Prostate gland (tissue), 2 donors: ENCODE results near the gene KLHL1. TPM values are rescaled to one million over a fixed set of nuclear protein-coding genes. Genes with fewer than 3 reads are reported as not detected.

Source experiments
- DNase-seq: peaks from one replicate; pipeline ENCODE4 v3.0.0-alpha.2; 2019; ENCODE audit warnings: low spot score
- H3K27ac ChIP-seq, 2 donors: fragments of 200-600 bp; sonication (generic); 2 replicates each; pipeline ENCODE4 v1.5.1; 2017 to 2019
- H3K27me3 ChIP-seq: fragments of 200-600 bp; sonication (generic); replicated peaks from 2 replicates; pipeline ENCODE4 v1.5.1; 2019; ENCODE audit not compliant: insufficient read depth
- H3K36me3 ChIP-seq, 2 donors: fragments of 200-600 bp; sonication (generic); 1 replicate in 1 of 2; 2 replicates in 1 of 2; pipeline versions ENCODE4 v1.5.1 to v1.8.1; 2017 to 2019
- H3K4me1 ChIP-seq: fragments of 200-600 bp; sonication (generic); replicated peaks from 2 replicates; pipeline ENCODE4 v1.5.1; 2019
- H3K4me3 ChIP-seq, 2 donors: fragments of 200-600 bp; sonication (generic); 2 replicates each; pipeline ENCODE4 v1.5.1; 2017 to 2019
- H3K9me3 ChIP-seq: fragments of 200-600 bp; sonication (generic); 2 replicates; pipeline ENCODE4 v1.5.1; 2017
- POLR2A ChIP-seq: fragments of 450-650 bp; IDR thresholded peaks from one replicate; pipeline ENCODE4 v1.6.1; 2016; ENCODE audit warnings: antibody characterized with exemption, mild to moderate bottlenecking
- POLR2AphosphoS5 ChIP-seq: sonication (generic); formaldehyde crosslinking; IDR thresholded peaks from one replicate; pipeline ENCODE4 v1.6.1; 2017; ENCODE audit warnings: antibody characterized with exemption
- WGBS: methylation state at CpG from one replicate; pipeline ENCODE4 v1.1.5; 2018; 5-methylcytosine and 5-hydroxymethylcytosine counted together
- intact Hi-C: fragments of 100-400 bp; cut with DNase I; formaldehyde crosslinking; loops from one replicate; pipeline ENCODE4 v1.14.2; 2022
- total RNA-seq, 2 donors: library from RNA; depleted of rRNA; stranded (reverse); fragments of >200 nt; gene quantifications; one replicate each; pipeline ENCODE4 v1.1.0, GENCODE V29; 2016
- TF ChIP-seq, protein P1 (sequence below), 4 experiments: fragments of 200-600 bp in 2 of 4; fragments of 450-650 bp in 2 of 4; sonication (generic) in 2 of 4; IDR thresholded peaks; 1 replicate in 3 of 4; 2 replicates in 1 of 4; pipeline ENCODE4 v1.5.1; 2016 to 2019; ENCODE audit warnings: antibody characterized with exemption in 4 of 4, mild to moderate bottlenecking in 2 of 4, moderate library complexity in 2 of 4

Gene KLHL1
- total RNA-seq, 2 donors from 2014 or later, result 0.28 TPM; not detected in 1

GRCh38 chr13:70090036-70090723 lies 18.1 kb downstream of the KLHL1 start:
- Histone ChIP-seq H3K4me1 (no peaks in the 10 kb centered on the region), H3K27me3 (no peaks in the 10 kb centered on the region), H3K4me3 (no peak overlapping the region), H3K36me3 (no peaks in the 10 kb centered on the region), H3K9me3 (no peaks in the 10 kb centered on the region), H3K27ac (no peak overlapping the region)
- 93% methylated on average over 2 of the region's 2 CpGs for WGBS
- TF ChIP-seq POLR2AphosphoS5 (no peak), POLR2A (no peak)
- TF ChIP-seq, protein P1, sequence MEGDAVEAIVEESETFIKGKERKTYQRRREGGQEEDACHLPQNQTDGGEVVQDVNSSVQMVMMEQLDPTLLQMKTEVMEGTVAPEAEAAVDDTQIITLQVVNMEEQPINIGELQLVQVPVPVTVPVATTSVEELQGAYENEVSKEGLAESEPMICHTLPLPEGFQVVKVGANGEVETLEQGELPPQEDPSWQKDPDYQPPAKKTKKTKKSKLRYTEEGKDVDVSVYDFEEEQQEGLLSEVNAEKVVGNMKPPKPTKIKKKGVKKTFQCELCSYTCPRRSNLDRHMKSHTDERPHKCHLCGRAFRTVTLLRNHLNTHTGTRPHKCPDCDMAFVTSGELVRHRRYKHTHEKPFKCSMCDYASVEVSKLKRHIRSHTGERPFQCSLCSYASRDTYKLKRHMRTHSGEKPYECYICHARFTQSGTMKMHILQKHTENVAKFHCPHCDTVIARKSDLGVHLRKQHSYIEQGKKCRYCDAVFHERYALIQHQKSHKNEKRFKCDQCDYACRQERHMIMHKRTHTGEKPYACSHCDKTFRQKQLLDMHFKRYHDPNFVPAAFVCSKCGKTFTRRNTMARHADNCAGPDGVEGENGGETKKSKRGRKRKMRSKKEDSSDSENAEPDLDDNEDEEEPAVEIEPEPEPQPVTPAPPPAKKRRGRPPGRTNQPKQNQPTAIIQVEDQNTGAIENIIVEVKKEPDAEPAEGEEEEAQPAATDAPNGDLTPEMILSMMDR (IDR thresholded peaks at IDR 0.05), result no peak
- DNase-seq, result no peak
- intact Hi-C loops, result no loop called here

DNA sequence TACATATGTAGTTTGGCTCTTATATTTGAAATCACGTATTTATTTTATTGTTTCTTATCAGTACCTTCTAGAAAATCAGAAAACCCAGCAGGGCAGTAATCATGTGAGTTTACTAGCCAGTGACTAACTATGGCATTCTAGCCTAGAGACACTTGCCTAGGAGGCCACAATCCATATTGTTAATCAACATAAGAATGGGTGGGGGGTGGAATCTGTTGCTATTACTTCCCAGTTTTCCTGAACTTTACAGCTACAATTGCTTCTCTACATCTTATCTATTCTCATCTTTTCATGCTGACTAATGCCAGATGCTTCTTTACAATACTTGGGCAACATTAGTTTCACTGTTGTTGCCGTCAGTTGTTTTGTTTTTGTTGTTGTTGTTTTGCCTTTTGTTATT lies 19.3 kb downstream of the KLHL1 start:
- TF ChIP-seq, protein P1 (IDR thresholded peaks at IDR 0.05), result no peak
- TF ChIP-seq POLR2AphosphoS5 (no peak), POLR2A (no peak)
- H3K4me1 ChIP-seq, result no peaks in the 10 kb centered on the region
- intact Hi-C loops, result no loop called here
- DNase-seq, result no peak
- H3K27me3 ChIP-seq, result no peaks in the 10 kb centered on the region
- no peak overlapping the region for H3K27ac ChIP-seq
- WGBS, result 60% methylated on average over 2 of the region's 2 CpGs
- H3K9me3 ChIP-seq, result no peaks in the 10 kb centered on the region
- H3K36me3 ChIP-seq, result no peaks in the 10 kb centered on the region
- H3K4me3 ChIP-seq, result no peak overlapping the region

DNA sequence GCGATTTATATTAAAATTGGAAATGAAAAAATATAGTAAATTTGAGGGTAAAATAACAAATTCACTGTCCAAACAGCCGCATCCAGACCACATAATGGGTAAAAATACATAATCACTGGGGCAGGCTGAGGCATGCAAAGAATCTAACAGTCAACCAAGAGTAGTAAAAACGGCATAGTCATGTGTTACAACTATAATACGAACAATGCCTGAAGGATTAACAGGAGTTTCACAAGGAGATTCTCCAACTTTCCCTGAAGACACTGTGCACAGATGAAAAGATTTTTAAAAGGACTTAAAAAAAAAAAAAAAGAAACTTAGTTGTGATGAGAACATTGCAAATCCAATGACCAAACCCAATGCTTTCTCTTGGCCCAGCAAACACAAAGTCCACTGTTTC lies 21.0 kb downstream of the KLHL1 start:
- H3K36me3 ChIP-seq, result no peaks in the 10 kb centered on the region
- H3K27me3 ChIP-seq, result no peaks in the 10 kb centered on the region
- no peak for DNase-seq
- H3K27ac ChIP-seq, result no peak overlapping the region
- no peaks in the 10 kb centered on the region for H3K4me1 ChIP-seq
- H3K9me3 ChIP-seq, result no peaks in the 10 kb centered on the region
- no peak overlapping the region for H3K4me3 ChIP-seq
- TF ChIP-seq, protein P1 (IDR thresholded peaks at IDR 0.05), result no peak
- TF ChIP-seq POLR2A (no peak), POLR2AphosphoS5 (no peak)
- intact Hi-C loops, result no loop called here
- WGBS, result 41% methylated on average over 4 of the region's 4 CpGs

DNA sequence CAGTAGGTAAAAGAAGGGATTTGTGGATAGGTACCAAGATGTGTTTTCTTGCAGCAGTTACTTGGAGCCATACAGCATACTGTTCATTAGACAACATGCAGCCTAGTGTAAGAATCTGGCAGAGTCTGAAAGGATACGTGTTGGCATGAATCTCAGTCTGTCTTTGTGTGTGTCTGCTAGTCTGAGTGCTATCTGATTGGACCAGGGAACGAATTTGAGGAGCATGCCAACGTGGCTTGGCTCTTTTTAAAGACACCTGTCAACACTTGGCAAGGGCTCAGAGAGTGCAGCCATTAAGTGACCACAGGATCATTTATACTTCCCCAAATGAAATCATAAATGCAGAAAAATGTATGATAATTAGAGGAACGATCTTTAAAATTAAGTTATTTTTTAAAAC lies 28.2 kb downstream of the KLHL1 start:
- H3K27ac ChIP-seq, result no peak overlapping the region
- TF ChIP-seq POLR2AphosphoS5, result peak; percentile 56
- TF ChIP-seq, protein P1 (IDR thresholded peaks at IDR 0.05), result no peak
- intact Hi-C loops, result no loop called here
- no peaks in the 10 kb centered on the region for H3K36me3 ChIP-seq
- DNase-seq, result peak; percentile 67
- H3K27me3 ChIP-seq, result no peaks in the 10 kb centered on the region
- WGBS, result 15% methylated on average over 4 of the region's 4 CpGs
- no peak overlapping the region for H3K4me3 ChIP-seq
- no peaks in the 10 kb centered on the region for H3K4me1 ChIP-seq
- H3K9me3 ChIP-seq, result no peaks in the 10 kb centered on the region

- intact Hi-C loops, result no loop called here
- H3K4me3 ChIP-seq, result no peak overlapping the region
- TF ChIP-seq, protein P1 (IDR thresholded peaks at IDR 0.05), result no peak
- TF ChIP-seq POLR2A (no peak), POLR2AphosphoS5 (no peak)
- H3K4me1 ChIP-seq, result no peaks in the 10 kb centered on the region
- no peaks in the 10 kb centered on the region for H3K9me3 ChIP-seq
- DNase-seq, result no peak
- no peak overlapping the region for H3K27ac ChIP-seq
- H3K36me3 ChIP-seq, result no peaks in the 10 kb centered on the region
- H3K27me3 ChIP-seq, result no peaks in the 10 kb centered on the region
Measured at GRCh38 chr13:70054572-70054971, 53.7 kb downstream of the KLHL1 start.
